HEK293T (cell line): Measurements from ENCODE around the gene MAN1B1.

Experiments
- ARNT ChIP-seq: fragments of 450-650 bp; IDR thresholded peaks from 2 replicates; pipeline ENCODE4 v1.6.1; 2017; ENCODE audit warnings: mild to moderate bottlenecking
- BHLHE40 ChIP-seq: fragments of 450-650 bp; IDR thresholded peaks from 2 replicates; pipeline ENCODE4 v1.6.1; 2016; ENCODE audit warnings: mild to moderate bottlenecking, moderate library complexity, borderline replicate concordance
- CTBP1 ChIP-seq: fragments of 450-650 bp; IDR thresholded peaks from 2 replicates; pipeline ENCODE4 v1.6.1; 2016; ENCODE audit warnings: borderline replicate concordance
- FOXA1 ChIP-seq: fragments of 450-650 bp; IDR thresholded peaks from 2 replicates; pipeline ENCODE4 v1.6.1; 2016; ENCODE audit warnings: mild to moderate bottlenecking
- FOXM1 ChIP-seq: fragments of 450-650 bp; IDR thresholded peaks from 2 replicates; pipeline ENCODE4 v1.6.1; 2017; ENCODE audit warnings: mild to moderate bottlenecking, borderline replicate concordance
- NFRKB ChIP-seq: fragments of 450-650 bp; IDR thresholded peaks from 2 replicates; pipeline ENCODE4 v1.6.1; 2016; ENCODE audit warnings: mild to moderate bottlenecking, moderate library complexity
- SP1 ChIP-seq: fragments of 450-650 bp; IDR thresholded peaks from 2 replicates; pipeline ENCODE4 v1.6.1; 2017
- TARDBP ChIP-seq: fragments of 450-650 bp; IDR thresholded peaks from 2 replicates; pipeline ENCODE4 v1.6.1; 2016

- no peak for TF ChIP-seq ARNT
- TF ChIP-seq SP1 = no peak
- TF ChIP-seq FOXM1 = no peak
- TF ChIP-seq FOXA1 = no peak
- no peak for TF ChIP-seq NFRKB
- TF ChIP-seq CTBP1 = no peak
- no peak for TF ChIP-seq TARDBP
- TF ChIP-seq BHLHE40 = no peak
These were observed 29.9 kb upstream of the MAN1B1 start for GRCh38 chr9:137056739-137057415.
